NB4 (cell line): ENCODE results near the gene CREB5.

ENCODE experiments used
- CTCF ChIP-seq: IDR thresholded peaks from one replicate; pipeline ENCODE4 v1.5.1; 2012; ENCODE audit warnings: low read depth, low read length
- POLR2A ChIP-seq: IDR thresholded peaks from 2 replicates; pipeline ENCODE4 v1.6.1; 2011; ENCODE audit warnings: mild to moderate bottlenecking; ENCODE audit not compliant: insufficient read length; ENCODE audit errors: extremely low read depth
- TF ChIP-seq, protein P1 (sequence below): IDR thresholded peaks from 2 replicates; pipeline ENCODE4 v1.6.1; 2011; ENCODE audit warnings: low read depth, low read length

DNA sequence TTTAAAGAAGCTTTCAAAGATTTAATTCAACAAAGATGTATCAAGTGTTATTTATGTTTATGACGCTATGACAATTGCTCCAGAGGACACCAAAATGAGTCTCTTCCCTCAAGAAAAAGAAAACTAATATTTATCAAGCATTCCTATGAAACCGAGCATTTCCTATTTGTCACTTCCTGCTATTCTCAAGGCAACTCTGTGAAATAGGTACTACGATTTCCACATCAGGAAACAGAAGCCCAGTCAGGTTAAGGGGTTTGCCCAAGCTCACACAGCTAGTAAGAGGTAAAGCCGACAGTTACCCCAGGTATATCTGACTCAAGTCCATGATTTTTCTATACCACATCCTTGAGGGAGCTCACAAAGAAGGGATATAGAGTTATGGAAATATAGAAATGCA is 459.9 kb downstream of the CREB5 start:
- TF ChIP-seq CTCF (no peak), POLR2A (no peak)
- TF ChIP-seq, protein P1, sequence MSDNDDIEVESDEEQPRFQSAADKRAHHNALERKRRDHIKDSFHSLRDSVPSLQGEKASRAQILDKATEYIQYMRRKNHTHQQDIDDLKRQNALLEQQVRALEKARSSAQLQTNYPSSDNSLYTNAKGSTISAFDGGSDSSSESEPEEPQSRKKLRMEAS = no peak
